ENCODE data around the gene CNTNAP2.
"Not testable (repeated sequence)": the region's sequence is repeated elsewhere in the genome, so short reads cannot be mapped to it uniquely, and the experiment has no call there.

The CNTNAP2 gene

DNA sequence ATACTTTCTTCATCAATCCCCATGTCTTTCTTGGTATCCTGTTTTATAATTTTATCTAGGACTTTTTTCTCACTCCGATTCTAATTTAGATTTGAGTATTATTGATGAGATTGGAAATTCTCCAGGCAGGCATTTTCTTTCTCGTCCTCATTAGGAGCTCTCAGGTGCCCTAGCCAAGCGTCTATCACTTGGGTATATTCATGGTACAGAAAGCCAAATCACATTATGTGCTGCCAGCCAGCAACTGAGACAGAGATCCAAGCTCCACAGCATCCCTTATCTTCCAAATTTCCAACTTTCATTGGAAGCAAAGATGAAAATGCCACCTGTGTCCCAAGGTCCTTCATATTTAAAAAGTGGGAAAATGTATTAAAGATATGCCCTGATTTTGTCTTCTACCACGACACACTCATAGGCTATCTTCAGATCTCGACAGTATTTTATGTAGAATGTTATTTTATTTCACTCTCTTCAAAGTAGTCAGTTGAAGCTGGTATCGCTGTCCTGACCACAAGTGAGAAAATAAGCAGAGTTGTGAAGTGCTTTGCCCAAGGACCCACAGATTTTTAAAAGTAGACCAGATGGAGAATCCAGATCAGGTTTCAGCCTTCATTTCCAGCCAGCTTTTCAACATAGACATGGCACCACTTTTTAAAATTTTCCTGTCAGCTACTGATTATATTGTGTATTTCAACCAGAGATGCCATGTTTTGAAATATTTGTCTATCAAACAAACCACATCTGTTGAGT is 773.4 kb downstream of the CNTNAP2 start:
- no peak for DNase-seq (ENCODE audit: low spot score)

DNA sequence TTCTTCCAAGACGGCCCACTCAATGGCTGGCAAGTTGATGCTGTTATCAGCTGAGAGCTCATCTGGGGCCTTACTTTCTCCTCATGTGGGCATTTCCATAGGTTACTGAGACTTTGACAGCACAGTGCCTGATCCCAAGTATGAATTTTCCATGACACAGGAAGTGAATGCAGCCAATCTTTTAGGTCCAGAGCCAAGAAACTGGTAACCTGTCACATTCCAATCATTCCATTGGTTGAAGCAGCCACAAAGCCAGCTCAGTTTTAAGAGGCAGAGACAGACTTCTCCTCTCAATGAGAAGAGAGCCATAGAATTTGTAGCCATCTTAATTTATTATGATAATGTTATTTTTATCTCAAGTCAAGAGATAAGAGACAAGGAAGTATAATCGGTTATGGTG is 775.5 kb downstream of the CNTNAP2 start:
- no peak for DNase-seq (ENCODE audit: low spot score)

DNA sequence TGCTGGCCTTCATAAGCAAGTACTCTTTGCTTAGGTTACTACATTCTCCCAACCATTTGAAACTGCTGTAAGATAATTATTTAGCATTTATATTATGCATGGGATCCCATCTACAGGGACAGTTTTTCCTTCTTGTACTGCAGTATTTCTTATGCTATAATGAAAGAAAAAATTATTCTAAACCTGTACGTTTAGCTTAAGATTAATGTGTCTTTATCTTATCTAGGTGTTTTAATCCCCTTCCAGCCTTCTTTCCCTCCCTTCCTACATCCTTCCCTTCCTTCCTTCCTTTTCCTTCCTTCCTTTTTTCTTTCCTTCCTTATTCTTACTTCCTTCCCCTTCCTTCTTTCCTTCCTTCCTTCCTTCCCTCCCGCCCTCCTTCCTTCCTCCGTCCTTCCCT is 778.3 kb downstream of the CNTNAP2 start:
- no peak for DNase-seq (ENCODE audit: low spot score)

DNA sequence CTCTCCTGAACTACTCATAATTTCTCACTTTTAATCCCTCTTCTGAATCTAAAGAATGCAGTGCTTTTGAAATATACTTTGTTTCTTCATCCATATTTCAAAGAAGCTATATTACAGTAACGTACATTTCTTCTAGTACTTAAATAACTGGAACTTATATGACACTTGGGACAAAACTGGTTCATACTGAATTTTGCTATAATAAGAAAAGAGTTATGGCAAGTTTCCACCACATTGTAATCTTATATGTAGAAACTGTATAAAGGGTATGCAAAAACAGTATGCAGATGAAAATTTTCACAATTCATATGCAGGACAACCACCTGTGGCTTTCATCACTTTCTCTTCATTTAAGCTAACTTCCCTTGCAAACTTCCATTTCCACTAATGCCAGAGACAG is 785.7 kb downstream of the CNTNAP2 start:
- no peak for DNase-seq (ENCODE audit: low spot score)

DNA sequence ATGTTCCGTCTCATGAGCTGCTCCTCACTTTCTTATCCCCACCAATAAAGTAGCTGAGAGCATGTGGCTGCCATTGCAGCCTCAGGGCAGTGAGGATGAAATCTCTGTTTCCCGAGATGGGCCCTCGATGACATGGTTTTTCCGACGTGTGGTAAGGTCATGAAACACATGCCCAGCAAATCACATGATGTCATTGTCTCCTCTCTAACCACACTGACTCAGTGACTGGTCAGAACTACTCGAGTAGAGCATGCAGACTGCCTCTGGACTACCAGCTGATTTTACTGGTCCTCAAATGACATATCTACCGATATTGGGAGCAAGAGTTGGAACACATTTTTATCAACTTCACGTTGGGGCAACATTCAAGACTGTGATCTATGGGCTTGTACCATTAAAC is 786.1 kb downstream of the CNTNAP2 start:
- no peak for DNase-seq (ENCODE audit: low spot score)

DNA sequence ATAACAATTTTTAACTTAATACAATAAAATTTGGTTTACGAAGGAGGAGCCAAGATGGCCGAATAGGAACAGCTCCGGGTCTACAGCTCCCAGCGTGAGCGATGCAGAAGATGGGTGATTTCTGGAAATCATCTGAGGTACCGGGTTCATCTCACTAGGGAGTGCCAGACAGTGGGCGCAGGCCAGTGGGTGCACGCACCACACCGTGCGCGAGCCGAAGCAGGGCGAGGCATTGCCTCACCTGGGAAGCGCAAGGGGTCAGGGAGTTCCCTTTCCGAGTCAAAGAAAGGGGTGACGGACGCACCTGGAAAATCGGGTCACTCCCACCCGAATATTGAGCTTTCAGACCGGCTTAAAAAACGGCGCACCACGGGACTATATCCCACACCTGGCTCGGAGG is 789.1 kb downstream of the CNTNAP2 start:
- DNase-seq (ENCODE audit: low spot score): not testable (repeated sequence)

DNA sequence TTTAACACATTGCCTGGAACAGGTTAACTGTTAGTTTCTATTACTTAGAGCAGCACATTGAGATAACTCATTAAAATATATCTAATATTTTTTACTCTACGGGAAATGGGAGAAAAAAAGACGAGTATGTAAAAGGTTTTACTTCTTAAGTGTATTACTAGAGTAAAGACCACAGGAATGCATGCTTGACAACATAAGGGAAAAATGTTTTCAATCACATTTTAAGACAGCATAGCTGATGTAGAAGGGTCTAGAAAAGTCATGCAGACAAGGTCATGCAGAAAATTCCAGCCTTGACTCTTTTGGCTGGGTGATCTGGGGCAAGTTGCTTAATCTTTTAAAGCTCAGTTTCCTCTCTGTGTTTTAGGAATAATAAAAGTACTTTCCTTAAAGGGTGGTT is 806.2 kb downstream of the CNTNAP2 start:
- no peak for DNase-seq (ENCODE audit: low spot score)

DNA sequence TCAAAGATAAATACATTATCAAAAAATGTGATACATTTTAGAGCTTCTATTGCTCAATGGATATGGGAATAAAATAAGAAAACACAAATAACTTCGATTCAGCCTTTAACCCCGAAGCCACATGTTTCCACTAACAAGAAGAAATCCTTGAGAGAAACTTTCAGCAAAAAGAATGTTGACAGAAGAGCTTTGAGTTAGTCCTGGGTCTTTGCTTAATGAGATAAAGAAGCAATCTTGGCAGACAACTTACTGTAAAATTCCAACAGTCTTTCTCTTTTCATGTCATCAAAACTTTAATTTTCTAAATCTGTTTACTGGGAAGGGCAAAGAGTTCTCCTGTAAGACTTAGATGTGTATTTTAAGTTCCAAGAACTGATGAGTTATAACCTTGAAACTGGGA is 810.2 kb downstream of the CNTNAP2 start:
- DNase-seq (ENCODE audit: low spot score): no peak

DNA sequence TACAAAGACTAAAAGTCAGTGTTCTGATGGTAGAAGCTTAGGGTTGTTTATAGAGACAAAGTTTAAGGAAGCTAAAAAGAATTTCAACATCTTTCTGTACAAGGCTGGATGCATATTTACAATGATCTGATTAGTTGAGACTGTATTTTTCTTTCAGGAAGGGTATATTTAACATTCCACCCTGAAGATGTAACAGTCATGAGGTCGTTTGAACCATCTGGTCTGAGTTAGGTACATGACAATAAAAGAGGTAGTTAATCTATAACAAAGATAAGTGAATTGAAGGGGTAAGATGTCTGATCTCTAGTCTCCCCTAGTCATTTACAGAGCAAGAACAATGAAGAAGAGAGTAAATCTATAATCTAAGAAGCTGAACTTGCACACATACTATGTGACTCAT is 821.2 kb downstream of the CNTNAP2 start:
- DNase-seq (ENCODE audit: low spot score): no peak

DNA sequence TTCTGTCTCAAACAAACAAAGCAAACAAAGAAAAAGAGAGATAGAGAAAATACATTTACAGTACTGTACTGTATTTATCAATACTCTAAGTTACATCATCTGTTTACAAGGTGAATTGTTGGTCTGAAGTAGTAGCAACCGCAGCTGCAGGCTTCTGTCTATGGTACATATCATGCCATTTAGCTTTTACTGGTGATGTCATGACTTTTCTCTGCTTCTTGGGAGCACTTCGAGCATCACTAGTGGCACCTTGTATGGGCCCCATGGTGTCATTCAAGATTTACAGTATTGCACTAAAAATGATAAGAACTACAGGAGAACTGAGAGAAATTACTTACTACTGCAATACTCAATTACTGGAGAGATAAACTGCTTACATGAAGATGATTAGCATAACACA is 826.9 kb downstream of the CNTNAP2 start:
- no peak for DNase-seq (ENCODE audit: low spot score)

DNA sequence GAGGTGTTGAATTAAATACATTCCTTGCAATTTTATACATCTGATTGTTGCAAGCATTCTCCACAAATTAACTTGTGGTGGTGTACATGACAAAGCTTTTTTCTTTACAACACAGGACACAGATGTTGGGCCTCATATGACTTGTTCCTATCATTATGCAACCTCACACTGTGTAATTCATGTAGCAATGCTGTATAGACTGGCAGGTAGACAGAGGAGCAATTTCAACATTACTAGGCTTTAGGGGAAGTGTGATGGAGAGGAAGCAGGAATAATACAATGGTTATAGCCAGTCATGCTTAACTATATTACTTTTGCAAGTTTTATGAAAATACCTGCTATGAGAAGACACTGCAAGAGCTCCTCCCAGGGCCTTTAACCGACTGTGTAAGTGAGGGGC is 832.1 kb downstream of the CNTNAP2 start:
- DNase-seq (ENCODE audit: low spot score): no peak

DNA sequence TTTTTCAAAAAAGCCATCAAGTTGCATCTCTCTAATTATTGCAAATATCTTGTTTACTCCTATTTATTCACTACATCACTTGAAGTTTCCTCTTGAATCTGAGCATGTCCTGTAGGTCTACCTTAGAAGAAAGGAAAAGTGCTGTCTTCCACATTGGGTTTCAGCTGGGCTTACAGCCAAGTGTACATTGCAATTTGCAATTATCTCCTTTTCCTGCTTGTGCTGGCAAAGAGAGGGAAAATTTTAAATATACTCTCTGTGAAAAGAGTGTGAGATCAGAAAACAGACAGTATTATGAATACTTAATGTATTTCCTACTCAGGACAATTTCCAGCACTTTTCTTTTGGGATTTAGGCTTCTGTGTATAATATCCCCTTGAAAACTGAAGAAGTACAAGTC is 839.7 kb downstream of the CNTNAP2 start:
- DNase-seq (ENCODE audit: low spot score): no peak

DNA sequence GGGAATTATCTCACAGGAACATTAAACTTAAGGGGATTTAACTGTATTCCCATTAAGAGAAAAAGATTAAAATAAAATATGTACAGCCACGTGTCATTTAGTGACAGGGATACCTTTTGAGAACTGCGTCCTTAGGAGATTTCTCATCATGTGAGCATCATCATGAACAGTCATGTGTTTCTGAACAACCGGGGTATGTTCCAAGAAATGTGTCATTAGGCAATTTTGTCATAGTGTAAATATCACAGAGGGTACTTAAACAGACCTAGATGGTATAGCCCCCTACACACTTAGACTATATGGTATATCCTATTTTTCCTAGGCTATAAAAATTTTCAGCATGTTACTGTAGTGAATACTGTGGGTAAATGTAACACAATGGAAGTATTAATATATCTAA is 840.3 kb downstream of the CNTNAP2 start:
- no peak for DNase-seq (ENCODE audit: low spot score)

DNA sequence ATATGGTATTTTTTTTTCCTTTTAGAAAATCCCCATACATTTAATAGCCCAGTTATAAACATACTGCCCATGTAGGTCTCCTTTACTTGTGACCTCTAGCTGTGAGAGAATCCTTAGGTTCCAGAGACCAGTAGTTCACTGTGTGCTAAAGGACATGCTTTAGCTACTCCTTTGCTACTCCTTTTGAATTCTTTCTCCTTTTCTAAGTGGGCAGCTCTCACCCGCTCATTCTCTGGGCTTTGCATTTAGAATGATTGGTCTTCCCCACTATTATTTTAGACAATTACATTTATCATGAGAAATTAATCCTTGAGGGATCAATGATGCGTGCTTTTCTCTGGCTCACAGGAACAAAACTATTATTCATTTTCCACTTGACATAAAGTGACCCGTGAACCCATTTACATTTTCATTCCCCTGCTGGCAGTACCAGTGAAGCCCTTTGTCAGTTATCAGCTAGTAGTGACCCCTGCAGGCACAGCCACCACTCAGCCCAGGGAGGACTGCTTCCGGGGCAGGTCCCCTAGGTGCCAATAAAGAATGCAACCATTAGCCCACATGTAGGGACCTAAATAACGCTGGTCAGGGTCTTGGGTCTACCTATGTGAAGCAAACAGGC is 844.3 kb downstream of the CNTNAP2 start:
- peak; percentile 18 for DNase-seq (ENCODE audit: low spot score)

DNA sequence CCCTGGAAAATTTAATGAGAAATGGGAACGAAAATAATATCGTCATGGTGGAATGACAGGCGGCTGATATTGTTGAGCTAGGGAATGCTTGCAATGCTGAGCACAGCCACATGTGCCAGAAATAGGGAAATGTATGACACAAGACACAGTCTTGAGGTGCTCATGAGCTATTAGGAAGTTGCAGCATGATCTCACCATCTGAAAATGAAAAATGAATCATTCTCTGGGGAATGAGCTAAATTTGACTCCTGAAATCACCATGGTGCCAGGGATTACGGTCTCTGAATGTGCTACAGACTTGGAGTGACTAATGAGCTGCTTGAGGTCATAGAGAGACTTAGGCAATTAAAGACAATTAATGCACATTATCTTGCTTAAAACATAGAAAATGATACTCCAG is 845.0 kb downstream of the CNTNAP2 start:
- DNase-seq (ENCODE audit: low spot score): peak; percentile 27

DNA sequence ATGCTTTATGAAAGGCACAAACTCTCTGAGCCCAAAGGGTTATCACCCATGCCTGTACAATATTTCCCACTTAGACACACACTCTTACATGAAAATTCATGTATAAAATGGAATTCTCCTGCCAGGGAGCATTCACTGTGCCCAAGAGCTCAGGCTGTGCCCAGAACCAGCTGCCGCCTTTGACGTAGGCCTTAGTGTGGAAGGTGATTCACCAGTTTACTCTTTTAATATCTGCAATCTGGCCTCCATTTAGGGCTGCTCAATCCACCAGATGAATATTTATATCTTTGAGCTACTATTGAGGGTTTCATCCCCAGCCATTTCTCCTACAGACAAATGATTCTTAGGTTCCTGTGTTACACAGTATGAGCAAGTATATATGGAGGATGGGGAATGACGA is 849.7 kb downstream of the CNTNAP2 start:
- no peak for DNase-seq (ENCODE audit: low spot score)

DNA sequence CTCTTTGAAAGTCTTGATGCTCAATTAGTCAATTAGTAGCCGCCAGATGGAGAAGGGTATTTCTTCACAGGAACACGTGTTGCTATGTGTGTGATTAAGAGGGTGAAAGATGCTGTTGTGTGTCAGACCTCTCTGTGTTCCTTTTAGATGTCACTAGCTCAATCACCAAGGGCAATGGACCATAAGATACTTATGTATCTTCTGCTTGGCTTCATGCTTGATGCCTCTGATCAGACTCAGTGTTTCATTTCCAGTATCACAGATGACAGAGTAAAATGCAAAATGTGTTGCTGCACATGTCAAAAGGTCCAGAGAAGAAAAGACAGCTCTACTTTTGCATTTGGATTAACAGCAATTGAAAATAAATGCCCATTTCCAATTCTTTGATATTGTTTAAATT is 865.9 kb downstream of the CNTNAP2 start:
- no peak for DNase-seq (ENCODE audit: low spot score)

DNA sequence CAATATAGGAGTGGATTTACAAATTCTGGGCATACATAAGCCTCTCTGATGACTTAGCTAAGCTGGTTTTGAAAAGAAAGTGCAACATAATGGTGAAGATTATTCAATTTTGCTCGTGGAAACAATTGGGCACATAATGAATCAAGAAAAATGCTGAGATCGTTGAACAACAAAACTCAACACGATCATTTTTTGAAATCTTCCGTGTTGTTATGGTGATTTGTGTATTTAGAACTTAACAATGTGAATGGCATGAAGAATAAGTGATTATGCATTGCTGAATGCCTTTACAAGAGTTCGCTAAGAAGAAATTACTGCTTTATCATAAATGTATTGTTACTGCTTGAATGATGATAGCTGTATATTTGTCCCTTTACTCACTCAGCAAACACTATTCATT is 875.0 kb downstream of the CNTNAP2 start:
- DNase-seq (ENCODE audit: low spot score): no peak

DNA sequence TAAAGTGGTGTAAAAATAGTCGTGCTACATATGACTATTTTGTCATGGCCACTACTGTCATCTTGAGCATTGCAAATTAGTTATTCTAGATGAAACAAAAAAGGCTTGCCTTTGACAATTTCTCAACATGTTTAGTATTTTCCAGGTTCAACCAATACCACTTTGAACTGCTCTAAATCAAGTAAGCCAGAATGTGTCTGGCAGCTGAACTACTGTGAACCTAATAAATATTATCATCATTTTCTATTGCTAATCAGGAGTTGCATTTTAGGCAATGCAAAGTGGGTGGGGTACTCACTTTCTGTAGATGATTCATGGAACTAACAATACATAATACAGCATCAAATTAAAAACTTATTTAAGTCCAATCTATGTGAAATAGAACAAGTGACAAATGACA is 877.2 kb downstream of the CNTNAP2 start:
- no peak for DNase-seq (ENCODE audit: low spot score)

DNA sequence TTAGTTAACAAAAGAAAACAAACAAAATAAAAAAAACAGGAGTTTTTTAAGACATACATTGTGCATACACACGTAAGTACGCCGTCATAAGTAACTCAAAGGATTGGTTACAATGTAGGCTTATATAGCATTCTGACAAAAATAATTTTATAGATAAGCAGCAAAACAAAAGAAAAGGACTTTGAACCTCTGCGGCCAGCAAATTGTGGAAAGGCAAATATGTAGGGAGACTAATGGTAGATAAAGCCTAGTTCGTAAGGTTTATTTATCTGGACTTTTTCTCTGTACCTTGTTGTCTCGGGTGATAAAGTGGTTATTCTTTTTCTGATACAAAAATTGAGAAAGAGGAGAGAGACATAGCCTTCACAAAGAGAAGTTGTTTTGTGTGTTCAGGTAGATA is 891.9 kb downstream of the CNTNAP2 start:
- DNase-seq (ENCODE audit: low spot score): no peak

DNA sequence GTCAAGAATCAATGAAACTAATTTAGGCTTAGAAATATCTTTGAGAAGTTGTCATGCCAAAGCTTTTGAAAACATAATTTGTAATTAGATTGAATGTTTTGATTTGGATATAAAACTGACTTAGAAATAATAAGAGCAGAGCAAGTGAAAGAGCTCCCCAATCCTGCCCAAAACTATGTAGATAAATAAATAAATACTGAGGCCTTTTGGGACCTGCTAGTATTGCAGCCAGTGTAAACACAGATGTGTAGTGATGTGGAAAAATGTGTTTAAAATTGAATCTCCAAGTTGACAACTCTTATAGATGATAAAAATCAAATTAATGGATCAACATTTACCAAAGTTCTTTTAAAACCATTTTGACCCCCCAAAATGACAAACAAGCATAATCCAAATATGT is 896.1 kb downstream of the CNTNAP2 start:
- DNase-seq (ENCODE audit: low spot score): no peak

DNA sequence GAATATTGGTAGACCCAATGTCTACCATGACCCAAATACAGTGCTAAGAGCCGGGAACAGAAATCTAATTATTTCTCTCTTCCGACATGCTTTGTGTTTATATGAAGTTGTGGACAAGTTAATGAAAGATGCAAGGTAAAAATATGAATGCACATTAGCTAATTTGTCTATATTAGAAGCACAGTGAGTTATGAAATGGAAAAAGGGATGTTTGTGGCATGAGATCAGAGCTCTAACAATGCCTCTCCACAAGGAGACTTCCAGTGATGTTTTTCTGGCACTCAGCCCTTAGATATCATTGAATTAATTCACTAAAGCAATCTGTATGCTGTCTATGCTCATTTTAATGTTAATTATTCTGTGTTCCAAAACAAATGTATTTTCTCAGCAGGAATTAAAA is 897.2 kb downstream of the CNTNAP2 start:
- DNase-seq (ENCODE audit: low spot score): no peak

DNA sequence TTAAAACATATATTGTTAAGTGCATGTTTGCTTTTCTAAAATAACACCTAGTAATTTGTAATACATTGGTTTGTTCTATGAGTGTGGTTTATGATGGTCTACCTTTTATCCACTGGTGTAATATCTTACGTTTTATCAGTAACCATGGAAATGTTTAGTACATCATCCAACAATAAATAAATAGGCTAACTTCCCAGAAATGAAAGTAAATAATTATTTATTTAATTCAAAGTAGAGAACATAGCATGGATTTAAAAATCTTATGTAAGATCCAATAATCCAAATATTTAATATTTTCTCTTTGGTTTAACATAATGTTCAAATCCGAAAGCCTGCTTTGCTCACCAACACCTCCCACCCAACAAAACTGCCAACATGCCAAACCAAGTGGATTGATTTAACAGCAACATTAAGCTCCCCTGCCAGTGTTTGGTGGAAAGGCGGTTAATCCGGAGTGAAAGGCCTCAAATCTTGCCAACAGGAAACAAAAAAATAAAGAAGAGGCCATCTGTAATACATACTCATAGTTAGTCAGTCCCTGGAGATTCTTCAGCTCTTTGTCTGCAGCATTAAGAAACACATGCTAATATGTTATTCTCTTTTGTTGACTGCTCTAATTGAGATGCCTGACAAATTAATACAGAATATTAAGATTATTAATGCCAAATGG is 897.8 kb downstream of the CNTNAP2 start:
- DNase-seq (ENCODE audit: low spot score): peak; percentile 44

DNA sequence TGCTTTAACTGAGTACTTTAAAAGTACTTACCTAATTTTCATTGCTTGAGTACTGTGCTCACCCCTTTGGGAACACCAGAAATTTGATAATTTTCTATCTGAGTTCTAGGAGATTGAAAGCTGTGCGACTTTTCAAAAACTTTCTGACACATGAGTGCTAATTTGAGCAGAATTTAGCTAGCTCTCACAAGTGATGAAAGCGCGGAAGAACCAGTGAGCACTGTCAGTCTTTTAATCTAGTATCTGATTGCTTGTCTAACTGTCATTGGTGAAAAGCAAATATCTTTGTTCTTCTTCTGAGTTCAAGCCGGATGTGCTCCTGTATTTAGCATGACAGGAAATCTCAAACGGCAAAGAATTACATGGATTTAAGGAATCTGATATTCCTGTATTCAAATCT is 899.4 kb downstream of the CNTNAP2 start:
- DNase-seq (ENCODE audit: low spot score): no peak
